ENCODE results near the gene TTC24.

The TTC24 gene

DNA sequence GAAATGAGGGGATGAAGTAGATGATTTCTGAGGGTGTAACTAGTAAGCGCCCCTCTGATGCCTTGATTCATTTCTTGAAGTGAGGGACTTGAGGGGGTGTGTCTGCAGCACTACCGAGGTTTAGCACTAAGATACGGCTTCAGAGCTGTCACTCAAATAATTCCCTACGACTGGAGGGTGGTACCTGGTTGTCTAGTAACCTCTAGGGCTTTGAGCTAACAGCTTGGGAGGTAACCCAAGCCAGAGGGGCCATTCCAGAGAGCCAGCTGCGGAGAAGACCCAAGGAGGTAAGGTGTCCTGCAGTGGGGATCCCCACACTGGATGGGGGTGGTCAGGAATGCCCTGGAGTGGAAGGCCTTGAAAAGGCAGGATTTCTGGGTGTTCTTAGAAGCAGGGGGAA is at the start of gene TTC24:
Gene TTC24, plus strand, starts transcription at position 252 of the 400 bp plus-strand sequence. CDS start 1,642 bp downstream, outside the sequence.
- DNase-seq (ENCODE audit: low spot score) = no peak
- TF ChIP-seq, protein P1, sequence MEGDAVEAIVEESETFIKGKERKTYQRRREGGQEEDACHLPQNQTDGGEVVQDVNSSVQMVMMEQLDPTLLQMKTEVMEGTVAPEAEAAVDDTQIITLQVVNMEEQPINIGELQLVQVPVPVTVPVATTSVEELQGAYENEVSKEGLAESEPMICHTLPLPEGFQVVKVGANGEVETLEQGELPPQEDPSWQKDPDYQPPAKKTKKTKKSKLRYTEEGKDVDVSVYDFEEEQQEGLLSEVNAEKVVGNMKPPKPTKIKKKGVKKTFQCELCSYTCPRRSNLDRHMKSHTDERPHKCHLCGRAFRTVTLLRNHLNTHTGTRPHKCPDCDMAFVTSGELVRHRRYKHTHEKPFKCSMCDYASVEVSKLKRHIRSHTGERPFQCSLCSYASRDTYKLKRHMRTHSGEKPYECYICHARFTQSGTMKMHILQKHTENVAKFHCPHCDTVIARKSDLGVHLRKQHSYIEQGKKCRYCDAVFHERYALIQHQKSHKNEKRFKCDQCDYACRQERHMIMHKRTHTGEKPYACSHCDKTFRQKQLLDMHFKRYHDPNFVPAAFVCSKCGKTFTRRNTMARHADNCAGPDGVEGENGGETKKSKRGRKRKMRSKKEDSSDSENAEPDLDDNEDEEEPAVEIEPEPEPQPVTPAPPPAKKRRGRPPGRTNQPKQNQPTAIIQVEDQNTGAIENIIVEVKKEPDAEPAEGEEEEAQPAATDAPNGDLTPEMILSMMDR (IDR thresholded peaks at IDR 0.05) = no peak
- Histone ChIP-seq H3K4me3 (no peak within 1 kb of the TSS), H3K27ac (no peak within 1 kb of the TSS)

DNA sequence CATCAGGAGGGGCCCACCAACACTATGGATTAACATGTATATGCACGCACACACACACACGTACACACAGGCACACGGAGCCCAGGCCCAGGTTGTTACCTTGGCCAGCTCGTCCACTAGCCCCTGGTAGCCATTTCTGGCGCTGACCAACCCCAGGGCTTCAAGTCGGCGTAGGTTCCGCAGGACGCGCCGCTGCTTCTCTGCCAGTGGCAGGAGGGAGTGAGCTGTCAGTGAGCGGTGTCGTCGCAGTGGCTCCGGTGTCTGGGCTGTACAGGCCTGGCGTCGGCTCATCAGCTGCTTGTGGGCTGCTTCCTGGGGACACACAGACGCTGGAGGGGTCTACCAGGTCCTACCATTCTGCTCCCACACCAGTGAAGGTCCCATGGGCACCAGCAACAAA is 49.5 kb upstream of the TTC24 start:
- H3K4me3 ChIP-seq = no peak overlapping the region
- H3K27ac ChIP-seq = no peak overlapping the region
- no peak for DNase-seq (ENCODE audit: low spot score)
- TF ChIP-seq, protein P1 (IDR thresholded peaks at IDR 0.05) = no peak

DNA sequence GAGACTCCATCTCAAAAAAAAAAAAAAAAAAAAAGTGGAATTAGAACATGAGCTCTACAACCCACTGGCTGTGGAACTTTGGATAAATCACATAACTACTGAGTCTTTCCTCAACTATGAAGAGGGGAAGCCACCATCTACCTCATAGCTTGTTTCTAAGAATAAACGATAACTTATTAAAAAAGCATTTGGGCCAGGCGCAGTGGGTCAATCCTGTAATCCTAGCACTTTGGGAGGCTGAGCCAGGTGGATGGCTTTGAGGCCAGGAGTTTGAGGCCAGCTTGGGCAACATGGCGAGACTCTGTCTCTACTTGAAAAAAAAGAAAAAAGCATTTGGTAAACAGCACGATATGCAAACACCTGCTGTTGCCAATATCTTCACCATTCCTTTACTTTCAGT is 47.1 kb upstream of the TTC24 start:
- Histone ChIP-seq H3K27ac (no peak overlapping the region), H3K4me3 (no peak overlapping the region)
- TF ChIP-seq, protein P1 (IDR thresholded peaks at IDR 0.05) = no peak
- no peak for DNase-seq (ENCODE audit: low spot score)

DNA sequence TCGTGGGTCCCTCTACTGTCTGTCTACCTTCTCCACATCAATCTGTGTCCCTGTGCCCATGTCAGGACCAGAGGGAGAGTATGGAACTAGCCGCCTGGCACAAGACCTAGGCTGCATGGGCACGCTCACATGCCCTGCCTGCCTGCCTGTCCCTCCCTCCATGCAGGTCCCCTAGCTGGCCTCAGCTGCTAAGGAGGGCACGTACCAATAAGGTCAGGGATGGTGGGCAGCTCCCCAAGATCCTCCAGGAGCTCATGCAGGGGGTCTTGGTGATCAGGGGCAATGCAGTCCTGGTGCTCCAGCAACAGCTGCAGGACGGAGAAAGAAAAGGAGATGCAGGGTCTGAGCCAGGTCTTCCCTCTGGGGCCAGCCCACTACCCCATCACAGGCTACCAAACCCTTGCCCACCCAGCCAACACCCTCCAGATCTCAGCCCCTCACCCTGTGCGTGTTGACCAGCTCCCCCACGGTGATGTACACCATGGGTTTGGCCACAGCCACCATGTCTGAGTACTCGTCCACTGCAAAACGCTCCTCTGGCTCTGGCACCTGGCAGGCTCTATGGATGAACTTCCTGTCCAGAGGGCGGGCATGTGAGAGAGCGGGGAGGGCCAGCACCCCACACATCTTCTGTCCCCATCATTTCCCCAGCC is 45.8 kb upstream of the TTC24 start:
- no peak for DNase-seq (ENCODE audit: low spot score)
- TF ChIP-seq, protein P1 (IDR thresholded peaks at IDR 0.05) = no peak
- Histone ChIP-seq H3K27ac (no peak overlapping the region), H3K4me3 (no peak overlapping the region)

DNA sequence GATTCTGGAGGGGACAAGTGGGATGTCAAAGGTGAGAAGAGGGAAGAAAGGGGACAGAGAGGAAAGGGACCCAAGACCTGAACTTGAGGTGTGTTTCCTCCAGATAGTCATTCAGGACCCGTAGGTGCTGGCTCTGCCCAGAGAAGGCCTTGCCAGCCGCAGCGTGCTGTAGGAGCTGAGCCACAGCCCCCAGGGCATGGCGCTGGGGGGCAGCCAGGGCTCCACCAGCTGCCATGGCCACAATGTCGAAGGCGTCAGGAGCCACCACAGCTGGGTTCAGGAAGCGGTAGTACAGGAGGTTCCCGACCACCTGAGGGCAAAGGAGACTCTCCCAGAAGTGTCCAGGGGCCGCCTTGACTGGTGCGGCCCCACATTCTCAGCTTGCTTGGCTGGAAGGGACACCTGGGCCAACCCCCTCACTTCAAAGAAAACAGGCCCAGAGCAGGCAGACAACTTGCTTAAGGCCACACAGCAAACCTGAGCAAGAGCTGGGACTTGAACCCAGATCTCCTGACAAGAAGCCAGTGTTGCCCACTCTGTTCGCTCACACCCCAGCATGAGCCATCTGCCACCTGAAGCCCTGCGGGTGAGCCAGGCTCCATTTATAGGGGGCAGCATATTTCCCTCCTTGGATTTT is 45.0 kb upstream of the TTC24 start:
- Histone ChIP-seq H3K4me3 (no peak overlapping the region), H3K27ac (no peak overlapping the region)
- DNase-seq (ENCODE audit: low spot score) = no peak
- TF ChIP-seq, protein P1 (IDR thresholded peaks at IDR 0.05) = no peak

DNA sequence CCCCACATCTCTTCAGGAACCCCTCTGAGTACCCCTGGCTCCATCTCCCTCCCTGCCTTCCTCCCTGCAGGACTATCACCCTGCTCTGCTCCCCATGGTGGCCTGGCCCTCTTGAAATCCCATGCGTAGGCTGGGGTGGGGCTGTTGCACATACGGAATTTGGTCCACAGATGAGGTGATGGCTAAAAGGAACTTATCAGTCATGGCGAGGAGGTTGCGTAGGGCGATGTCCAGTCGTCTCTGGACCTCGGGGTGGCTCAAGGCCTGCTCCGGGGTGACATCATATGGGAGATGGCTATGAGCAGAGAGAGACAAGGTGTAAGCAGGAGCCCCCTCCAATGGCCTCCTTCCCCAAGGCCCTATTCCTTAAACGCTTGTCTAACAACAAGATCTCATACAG is 42.5 kb upstream of the TTC24 start:
- TF ChIP-seq, protein P1 (IDR thresholded peaks at IDR 0.05) = no peak
- H3K27ac ChIP-seq = no peak overlapping the region
- no peak overlapping the region for H3K4me3 ChIP-seq
- no peak for DNase-seq (ENCODE audit: low spot score)

All from coronary artery (tissue), 2 donors.